ENCODE data around the gene POLE3. TPM values are rescaled to one million over a fixed set of nuclear protein-coding genes. Genes with fewer than 3 reads are reported as not detected.

POLE3 gene
- total RNA-seq: 58.0 and 64.1 TPM in 2 replicates

- peak within 1 kb of the TSS; percentile 90 for H3K4me3 ChIP-seq (ENCODE audit: low read depth, low read length)
- no peaks in the 10 kb centered on the region for H3K36me3 ChIP-seq (ENCODE audit: control insufficient read depth, insufficient read depth, low read length)
These were observed at the start of gene POLE3, which contains the start of gene C9orf43 for GRCh38 chr9:113410207-113410864. POLE3 (minus strand) TSS chr9:113410675; CDS start chr9:113410293, 382 bp downstream. C9orf43 (plus strand) TSS chr9:113410747; CDS start chr9:113413494, 2,747 bp downstream.

GRCh38 chr9:113456235-113456634, 45.8 kb upstream of the POLE3 start:
- Histone ChIP-seq H3K27me3 (ENCODE audit: control insufficient read depth, insufficient read depth, low read length) (no peaks in the 10 kb centered on the region), H3K4me3 (ENCODE audit: low read depth, low read length) (no peak overlapping the region), H3K36me3 (ENCODE audit: control insufficient read depth, insufficient read depth, low read length) (no peaks in the 10 kb centered on the region)
- no peak for TF ChIP-seq CTCF (IDR thresholded peaks at IDR 0.05; ENCODE audit: insufficient read depth, low read length, poor library complexity, severe bottlenecking)
- no peak for DNase-seq (ENCODE audit: low read depth)

More at GRCh38 chr9:113410207-113410864, at the start of gene POLE3, which contains the start of gene C9orf43:
- DNase-seq (ENCODE audit: low read depth): peak; percentile 69
- no peaks in the 10 kb centered on the region for H3K27me3 ChIP-seq (ENCODE audit: control insufficient read depth, insufficient read depth, low read length)
- TF ChIP-seq CTCF (IDR thresholded peaks at IDR 0.05; ENCODE audit: insufficient read depth, low read length, poor library complexity, severe bottlenecking): no peak

- H3K36me3 ChIP-seq (ENCODE audit: control insufficient read depth, insufficient read depth, low read length): no peaks in the 10 kb centered on the region
- H3K27me3 ChIP-seq (ENCODE audit: control insufficient read depth, insufficient read depth, low read length): no peaks in the 10 kb centered on the region
- TF ChIP-seq CTCF (IDR thresholded peaks at IDR 0.05; ENCODE audit: insufficient read depth, low read length, poor library complexity, severe bottlenecking): no peak
- H3K4me3 ChIP-seq (ENCODE audit: low read depth, low read length): no peak overlapping the region
- peak; percentile 50 for DNase-seq (ENCODE audit: low read depth)
These were observed 44.7 kb upstream of the POLE3 start for GRCh38 chr9:113454914-113455761.

GRCh38 chr9:113452113-113452605, 41.7 kb upstream of the POLE3 start:
- Histone ChIP-seq H3K36me3 (ENCODE audit: control insufficient read depth, insufficient read depth, low read length) (no peaks in the 10 kb centered on the region), H3K27me3 (ENCODE audit: control insufficient read depth, insufficient read depth, low read length) (no peaks in the 10 kb centered on the region), H3K4me3 (ENCODE audit: low read depth, low read length) (no peak overlapping the region)
- no peak for DNase-seq (ENCODE audit: low read depth)
- TF ChIP-seq CTCF (IDR thresholded peaks at IDR 0.05; ENCODE audit: insufficient read depth, low read length, poor library complexity, severe bottlenecking): no peak

- no peak for DNase-seq (ENCODE audit: low read depth)
- Histone ChIP-seq H3K27me3 (ENCODE audit: control insufficient read depth, insufficient read depth, low read length) (no peaks in the 10 kb centered on the region), H3K4me3 (ENCODE audit: low read depth, low read length) (no peak overlapping the region), H3K36me3 (ENCODE audit: control insufficient read depth, insufficient read depth, low read length) (no peaks in the 10 kb centered on the region)
- TF ChIP-seq CTCF (IDR thresholded peaks at IDR 0.05; ENCODE audit: insufficient read depth, low read length, poor library complexity, severe bottlenecking): no peak
These were observed 38.9 kb upstream of the POLE3 start for GRCh38 chr9:113449376-113449775.
